ENCODE data around the gene PEX7.
"Not testable (repeated sequence)": the region's sequence is repeated elsewhere in the genome, so short reads cannot be mapped to it uniquely, and the experiment has no call there.

The PEX7 gene

GRCh38 chr6:136926383-136926782 is 104.0 kb downstream of the PEX7 start:
- no peak for DNase-seq (ENCODE audit: low read depth)
- H3K4me3 ChIP-seq (ENCODE audit: low read depth, low read length) = no peak overlapping the region

GRCh38 chr6:136927292-136927691 is 104.9 kb downstream of the PEX7 start:
- H3K4me3 ChIP-seq (ENCODE audit: low read depth, low read length) = no peak overlapping the region
- no peak for DNase-seq (ENCODE audit: low read depth)

GRCh38 chr6:136930528-136930927 is 108.1 kb downstream of the PEX7 start:
- H3K4me3 ChIP-seq (ENCODE audit: low read depth, low read length) = no peak overlapping the region
- DNase-seq (ENCODE audit: low read depth) = no peak

DNA sequence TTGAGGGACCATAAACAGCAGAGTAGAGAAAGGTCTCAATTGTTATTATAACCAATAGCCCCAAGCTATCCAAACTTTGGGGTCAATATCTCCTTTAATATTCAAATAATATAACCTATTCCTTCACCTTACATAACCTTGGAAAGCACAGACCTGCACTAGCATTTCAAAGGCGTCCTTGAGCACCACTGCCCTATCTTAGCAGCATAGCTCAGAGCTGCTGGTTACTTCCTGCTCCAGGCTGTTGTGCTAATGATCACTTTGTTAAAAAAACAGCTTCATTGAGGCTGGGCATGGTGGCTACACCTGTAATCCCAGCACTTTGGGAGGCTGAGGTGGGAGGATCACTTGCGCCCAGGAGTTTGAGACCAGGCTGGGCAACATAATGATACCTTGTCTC is 110.2 kb downstream of the PEX7 start:
- DNase-seq (ENCODE audit: low read depth) = no peak
- no peak overlapping the region for H3K4me3 ChIP-seq (ENCODE audit: low read depth, low read length)

- no peak overlapping the region for H3K4me3 ChIP-seq (ENCODE audit: low read depth, low read length)
- no peak for DNase-seq (ENCODE audit: low read depth)
Measured at GRCh38 chr6:136945072-136945471, 122.7 kb downstream of the PEX7 start.

GRCh38 chr6:136945711-136946121 is 123.3 kb downstream of the PEX7 start:
- no peak overlapping the region for H3K4me3 ChIP-seq (ENCODE audit: low read depth, low read length)
- DNase-seq (ENCODE audit: low read depth) = no peak

DNA sequence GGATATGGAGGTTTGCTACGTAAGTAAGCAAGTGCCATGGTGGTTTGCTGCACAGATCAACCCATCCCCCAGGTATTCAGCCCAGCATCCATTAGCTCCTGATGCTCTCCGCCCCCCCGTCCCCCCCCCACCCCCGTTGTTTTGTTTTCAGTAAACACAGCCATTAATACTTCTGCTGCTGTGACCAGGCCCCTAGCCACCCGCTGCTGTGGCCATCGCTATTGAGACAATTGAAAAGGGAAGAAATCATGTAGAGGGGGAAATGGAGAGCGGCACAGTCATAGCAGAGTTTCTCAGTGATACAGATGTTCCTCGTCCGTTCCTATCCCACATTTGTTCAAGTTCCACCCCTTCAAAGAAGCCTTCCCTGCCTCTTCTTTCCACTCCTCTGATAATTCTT is 124.6 kb downstream of the PEX7 start:
- H3K4me3 ChIP-seq (ENCODE audit: low read depth, low read length) = no peak overlapping the region
- no peak for DNase-seq (ENCODE audit: low read depth)

DNA sequence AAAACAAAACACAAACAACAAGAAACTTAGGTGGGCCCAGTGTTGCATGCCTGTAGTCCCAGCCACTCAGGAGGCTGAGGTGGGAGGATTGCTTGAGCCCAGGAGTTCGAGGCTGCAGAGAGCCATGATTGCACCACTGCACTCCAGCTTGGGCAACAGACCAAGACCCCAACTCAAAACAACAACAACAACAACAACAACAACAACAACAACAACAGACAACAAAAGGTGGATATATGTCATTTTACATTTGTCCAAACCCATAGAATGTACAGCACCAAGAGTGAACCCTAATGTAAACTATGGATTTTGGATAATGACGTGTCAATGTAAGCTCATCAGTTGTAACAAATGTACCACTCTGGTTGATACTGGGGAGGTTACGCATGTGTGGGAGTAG is 127.6 kb downstream of the PEX7 start:
- DNase-seq (ENCODE audit: low read depth); H3K4me3 ChIP-seq (ENCODE audit: low read depth, low read length): not testable (repeated sequence)

- no peak overlapping the region for H3K4me3 ChIP-seq (ENCODE audit: low read depth, low read length)
- DNase-seq (ENCODE audit: low read depth) = no peak
Measured at GRCh38 chr6:136950436-136951126, 128.2 kb downstream of the PEX7 start.

- no peak overlapping the region for H3K4me3 ChIP-seq (ENCODE audit: low read depth, low read length)
- DNase-seq (ENCODE audit: low read depth) = no peak
Measured at GRCh38 chr6:136952714-136953260, 130.4 kb downstream of the PEX7 start.

GRCh38 chr6:136955123-136955522 is 132.7 kb downstream of the PEX7 start:
- no peak for DNase-seq (ENCODE audit: low read depth)
- H3K4me3 ChIP-seq (ENCODE audit: low read depth, low read length) = no peak overlapping the region

- DNase-seq (ENCODE audit: low read depth) = no peak
- H3K4me3 ChIP-seq (ENCODE audit: low read depth, low read length) = no peak overlapping the region
Measured at GRCh38 chr6:136956590-136957544, 134.5 kb downstream of the PEX7 start.

DNA sequence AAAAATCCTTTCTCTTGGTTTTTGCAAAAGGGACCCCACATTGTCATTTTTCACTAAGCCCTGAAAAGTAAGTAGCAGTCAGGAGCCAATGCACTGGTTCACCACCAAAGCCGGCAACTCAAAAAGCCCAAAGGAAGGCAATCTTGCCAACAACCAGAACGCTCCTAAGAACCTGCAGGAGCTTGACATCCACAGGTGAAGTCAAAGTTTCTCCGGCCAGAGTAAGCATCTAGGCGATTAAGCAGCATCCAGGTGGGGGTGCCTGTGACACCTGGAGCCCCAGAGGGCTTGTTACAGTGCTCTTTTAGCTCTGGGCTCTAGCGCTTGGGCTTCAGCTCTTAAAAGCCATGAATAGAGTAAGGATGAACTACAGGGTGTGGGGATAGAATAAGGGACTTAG is 135.8 kb downstream of the PEX7 start:
- no peak for DNase-seq (ENCODE audit: low read depth)
- H3K4me3 ChIP-seq (ENCODE audit: low read depth, low read length) = no peak overlapping the region

GRCh38 chr6:136959471-136959891 is 137.1 kb downstream of the PEX7 start:
- no peak for DNase-seq (ENCODE audit: low read depth)
- no peak overlapping the region for H3K4me3 ChIP-seq (ENCODE audit: low read depth, low read length)

- H3K4me3 ChIP-seq (ENCODE audit: low read depth, low read length); DNase-seq (ENCODE audit: low read depth): not testable (repeated sequence)
Measured at GRCh38 chr6:136959935-136960334, 137.5 kb downstream of the PEX7 start.

GRCh38 chr6:136960781-136961180 is 138.4 kb downstream of the PEX7 start:
- H3K4me3 ChIP-seq (ENCODE audit: low read depth, low read length) = no peak overlapping the region
- no peak for DNase-seq (ENCODE audit: low read depth)

- H3K4me3 ChIP-seq (ENCODE audit: low read depth, low read length) = no peak overlapping the region
- DNase-seq (ENCODE audit: low read depth) = no peak
Measured at GRCh38 chr6:136961848-136962247, 139.5 kb downstream of the PEX7 start.

DNA sequence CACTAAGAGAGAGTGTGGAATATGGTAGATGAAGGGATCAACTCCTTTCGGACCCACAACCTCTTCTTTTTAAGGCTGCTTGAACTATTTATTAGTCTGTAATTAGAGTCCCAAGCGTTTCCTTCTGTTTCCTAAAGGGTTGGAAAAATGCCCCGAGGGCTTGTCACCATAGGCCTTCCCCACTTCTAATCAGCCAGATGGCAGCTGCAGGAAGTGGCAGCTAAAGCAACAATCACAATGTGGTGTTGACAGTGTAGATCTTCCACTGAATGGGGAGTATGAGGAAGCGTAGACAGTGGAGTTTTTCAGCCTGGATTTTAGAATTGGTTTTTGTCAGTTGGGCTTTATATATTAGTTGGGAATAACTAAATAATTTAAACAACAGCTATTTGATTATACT is 140.3 kb downstream of the PEX7 start:
- no peak overlapping the region for H3K4me3 ChIP-seq (ENCODE audit: low read depth, low read length)
- DNase-seq (ENCODE audit: low read depth) = no peak

- no peak overlapping the region for H3K4me3 ChIP-seq (ENCODE audit: low read depth, low read length)
- DNase-seq (ENCODE audit: low read depth) = no peak
Measured at GRCh38 chr6:136963259-136963658, 140.9 kb downstream of the PEX7 start.
